Activated CD8-positive, alpha-beta memory T cell treated with anti-CD3 and anti-CD28 coated beads for 24 hours (primary cell): ENCODE results near the gene DNAJC27.

Experiments
- DNase-seq: peaks from one replicate; pipeline ENCODE4 v3.0.0-alpha.2; 2020

Gene DNAJC27

DNA sequence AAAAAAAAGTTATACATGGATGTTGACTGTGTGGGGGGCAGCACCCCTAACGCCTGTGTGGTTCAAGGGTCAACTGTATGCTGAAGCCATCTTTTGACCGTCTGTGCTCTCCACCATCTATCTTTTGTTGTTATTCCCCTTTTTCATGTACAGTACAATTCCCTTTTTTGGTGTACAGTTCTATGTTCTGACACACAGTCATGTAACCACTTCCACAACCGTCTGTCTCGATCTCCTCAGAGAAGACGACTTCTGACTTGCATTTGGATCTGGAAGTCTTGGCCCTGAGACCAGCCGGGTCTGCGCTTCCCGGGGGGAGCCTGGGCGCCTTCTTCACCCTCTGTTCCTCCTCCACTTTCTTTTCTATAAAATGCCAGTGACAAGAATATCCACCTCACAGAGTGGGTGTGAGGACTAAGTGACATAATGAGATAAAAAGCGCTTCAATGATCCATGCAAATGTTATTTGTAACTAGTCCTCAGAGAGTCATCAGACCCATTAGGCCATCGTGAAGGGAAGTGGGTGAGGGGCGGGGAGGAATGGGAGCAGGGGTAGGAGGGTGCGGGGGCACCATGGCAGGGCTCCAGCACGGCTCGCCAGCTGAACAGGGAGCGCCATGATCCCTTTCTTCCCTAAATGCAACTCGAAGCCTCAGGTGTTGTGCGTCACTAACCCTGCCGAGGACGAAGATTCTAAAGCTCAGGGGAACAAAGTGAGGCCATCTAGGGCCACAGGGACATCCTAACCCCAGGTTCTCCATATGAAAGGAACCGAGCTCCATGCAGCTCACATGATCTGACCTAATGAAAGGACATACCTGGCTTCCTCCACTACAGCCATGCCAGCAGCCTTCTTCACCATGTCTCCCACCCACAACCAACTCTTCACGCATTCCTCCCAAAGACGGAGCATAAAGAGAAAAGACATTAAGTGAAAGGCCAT is 68.3 kb downstream of the DNAJC27 start:
- DNase-seq: no peak

DNA sequence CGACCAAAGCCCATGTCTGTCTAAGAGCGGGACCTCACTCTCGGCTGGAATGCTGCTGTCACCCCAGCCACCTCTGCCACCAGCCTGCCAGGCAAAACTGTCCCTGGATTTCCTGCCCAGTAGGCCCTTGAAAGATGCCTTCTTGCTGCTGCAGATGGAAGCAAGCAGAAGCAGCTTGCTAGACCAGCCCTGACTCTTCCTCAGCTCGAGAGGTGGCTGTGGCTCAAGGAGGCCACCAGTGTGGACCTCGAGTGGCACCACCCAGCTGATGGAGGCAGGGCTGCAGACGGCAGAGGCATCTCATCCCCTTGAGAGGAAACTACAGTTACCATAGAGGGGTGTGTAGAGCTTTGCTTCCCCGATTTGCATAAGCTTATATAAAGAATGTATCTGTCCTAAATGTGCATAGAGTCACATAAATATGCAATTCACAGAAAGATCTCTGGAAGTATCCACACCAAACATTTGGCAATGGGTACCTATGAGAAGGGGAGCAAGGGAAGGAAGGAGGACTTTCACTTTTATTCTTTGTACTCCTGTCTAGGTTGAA is 72.3 kb downstream of the DNAJC27 start:
- DNase-seq: no peak

DNA sequence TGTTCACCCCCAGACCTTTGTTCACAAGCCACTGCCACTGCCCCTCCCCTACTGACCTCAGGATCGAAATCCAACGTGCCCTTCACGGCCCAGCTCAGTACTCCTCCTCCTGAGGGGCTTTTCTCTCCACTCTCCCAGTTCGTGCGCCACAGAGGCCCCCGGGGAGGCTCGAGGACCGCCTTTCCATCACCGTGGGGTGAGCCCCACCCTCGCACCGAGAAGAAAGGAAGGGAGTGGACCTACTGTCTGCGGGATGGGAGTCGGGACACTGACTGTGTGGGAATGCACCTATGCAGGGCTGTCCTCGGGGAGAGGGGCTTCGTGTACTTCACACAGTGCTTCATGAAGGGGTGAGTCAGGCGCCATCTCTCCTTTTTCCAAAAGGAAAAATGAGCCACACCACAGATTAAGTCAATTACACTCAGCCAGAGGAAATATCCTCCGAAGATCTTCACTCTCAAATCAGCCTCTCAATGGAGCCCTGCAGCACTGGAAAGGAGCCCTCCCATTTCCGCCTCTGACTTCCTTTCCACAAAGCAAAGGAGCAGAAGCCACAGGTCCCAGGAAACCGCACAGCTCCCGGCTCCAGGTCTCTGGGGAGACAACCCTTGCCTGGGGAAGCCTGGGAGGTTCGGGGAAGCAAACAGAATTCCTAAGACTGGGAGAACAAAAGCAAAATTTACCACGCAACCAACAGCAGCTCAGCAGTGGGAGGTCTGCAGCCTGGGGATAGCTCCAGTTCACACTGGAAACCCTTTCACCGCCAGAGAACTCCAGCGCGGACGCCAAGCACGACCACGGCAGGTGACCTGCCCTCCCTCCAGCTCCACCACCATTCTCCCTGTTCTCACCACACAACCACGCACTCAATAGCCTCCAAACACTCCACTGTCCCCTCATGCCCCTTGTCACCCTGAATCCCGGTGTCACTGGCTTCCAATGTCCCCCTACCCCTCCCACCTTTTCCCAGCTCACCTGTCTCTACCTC is 73.3 kb downstream of the DNAJC27 start:
- no peak for DNase-seq

DNA sequence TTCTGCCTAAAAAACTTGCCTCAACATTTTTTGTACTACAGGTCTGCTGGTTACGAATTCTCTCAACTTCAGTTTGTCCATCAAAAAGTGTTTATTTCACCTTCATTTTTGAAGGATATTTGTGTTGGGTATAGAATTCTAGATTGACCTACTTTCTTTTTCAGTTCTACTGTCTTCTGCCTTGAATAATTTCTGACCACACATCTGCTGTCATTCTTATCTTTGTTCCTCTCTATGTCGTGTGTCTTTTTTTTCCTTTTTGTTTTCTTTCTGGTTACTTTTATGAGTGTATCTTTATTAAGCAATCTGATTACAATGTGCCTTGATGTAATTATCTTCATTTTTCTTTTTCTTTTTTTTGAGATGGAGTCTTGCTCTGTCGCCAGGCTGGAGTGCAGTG is 77.0 kb downstream of the DNAJC27 start:
- no peak for DNase-seq

DNA sequence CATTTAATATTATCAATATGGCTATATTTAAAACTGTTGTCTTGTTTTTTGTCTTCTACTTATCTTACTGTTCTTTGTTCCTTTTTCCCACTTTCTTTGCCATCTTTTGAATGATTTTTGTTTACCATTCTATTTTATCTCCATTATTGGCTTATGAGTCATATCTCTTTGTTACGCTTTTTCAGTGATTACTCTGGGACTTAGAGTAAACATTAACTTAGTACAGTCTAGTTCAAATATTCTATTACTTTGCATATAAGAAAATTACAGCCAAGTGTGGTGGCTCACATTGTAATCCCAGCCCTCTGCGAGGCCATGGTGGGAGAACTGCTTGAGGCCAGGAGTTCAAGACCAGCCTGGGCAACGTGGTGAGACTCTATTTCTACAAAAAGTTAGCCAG is 77.8 kb downstream of the DNAJC27 start:
- DNase-seq: no peak
